HG03565 (cell line): ENCODE data around the gene HPSE2.

Experiments
- ATAC-seq: cut with Tn5 transposase; IDR thresholded peaks from one replicate; pipeline ENCODE4 v1.9.1; 2021; ENCODE audit warnings: mild to moderate bottlenecking, moderate library complexity; ENCODE audit not compliant: unreplicated experiment

Gene HPSE2

GRCh38 chr10:98445200-98445812 lies 790.3 kb downstream of the HPSE2 start:
- ATAC-seq = no peak

- ATAC-seq = peak; percentile 28
Observed at GRCh38 chr10:98444314-98445006, 791.2 kb downstream of the HPSE2 start.

- ATAC-seq = no peak
Observed at GRCh38 chr10:98438715-98439114, 796.9 kb downstream of the HPSE2 start.

- ATAC-seq = no peak
Observed at GRCh38 chr10:98436704-98437103, 798.9 kb downstream of the HPSE2 start.

GRCh38 chr10:98435178-98435577 lies 800.5 kb downstream of the HPSE2 start:
- no peak for ATAC-seq

GRCh38 chr10:98433881-98434732 lies 801.5 kb downstream of the HPSE2 start:
- no peak for ATAC-seq

GRCh38 chr10:98433371-98433770 lies 802.3 kb downstream of the HPSE2 start:
- ATAC-seq = no peak

GRCh38 chr10:98432330-98432729 lies 803.3 kb downstream of the HPSE2 start:
- no peak for ATAC-seq

GRCh38 chr10:98431016-98431415 lies 804.6 kb downstream of the HPSE2 start:
- no peak for ATAC-seq

- ATAC-seq = no peak
Observed at GRCh38 chr10:98430427-98430826, 805.2 kb downstream of the HPSE2 start.

- ATAC-seq = no peak
Observed at GRCh38 chr10:98429320-98430072, 806.2 kb downstream of the HPSE2 start.

GRCh38 chr10:98427011-98427515 lies 808.6 kb downstream of the HPSE2 start:
- ATAC-seq = no peak

GRCh38 chr10:98425511-98426352 lies 809.9 kb downstream of the HPSE2 start:
- peak; percentile 79 for ATAC-seq

GRCh38 chr10:98424295-98425254 lies 811.1 kb downstream of the HPSE2 start:
- no peak for ATAC-seq

GRCh38 chr10:98423691-98424120 lies 811.9 kb downstream of the HPSE2 start:
- ATAC-seq = no peak

GRCh38 chr10:98422182-98422581 lies 813.5 kb downstream of the HPSE2 start:
- no peak for ATAC-seq

- no peak for ATAC-seq
Observed at GRCh38 chr10:98420786-98421185, 814.9 kb downstream of the HPSE2 start.

- no peak for ATAC-seq
Observed at GRCh38 chr10:98419469-98420261, 816.0 kb downstream of the HPSE2 start.
